ENCODE data around the gene DAD1.
A peak's percentile ranks its signal among the peaks of the same experiment; 100 is the strongest.
"Not testable (repeated sequence)": the region's sequence is repeated elsewhere in the genome, so short reads cannot be mapped to it uniquely, and the experiment has no call there.

The DAD1 gene

GRCh38 chr14:22544406-22544805 is 44.6 kb downstream of the DAD1 start:
- TF ChIP-seq POLR2AphosphoS5 (IDR thresholded peaks at IDR 0.05; ENCODE audit: low read depth, low read length) = no peak
- TF ChIP-seq POLR2A (IDR thresholded peaks at IDR 0.05; ENCODE audit: low read depth, low read length) = no peak
- TF ChIP-seq SPI1 (IDR thresholded peaks at IDR 0.05; ENCODE audit: low read depth, low read length) = no peak
- TF ChIP-seq POU2F2 (IDR thresholded peaks at IDR 0.05; ENCODE audit: low read depth, low read length) = no peak
- TF ChIP-seq PAX5 (IDR thresholded peaks at IDR 0.05; ENCODE audit: insufficient read depth, low read length, severe bottlenecking) = no peak
- no peak for TF ChIP-seq TAF1 (IDR thresholded peaks at IDR 0.05; ENCODE audit: low read depth, low read length)
- DNase-seq (ENCODE audit: insufficient read length, low spot score) = no peak
- no peak for FAIRE-seq

GRCh38 chr14:22543570-22544357 is 45.3 kb downstream of the DAD1 start:
- FAIRE-seq; DNase-seq (ENCODE audit: insufficient read length, low spot score): not testable (repeated sequence)

GRCh38 chr14:22542360-22542759 is 46.7 kb downstream of the DAD1 start:
- TF ChIP-seq PAX5 (IDR thresholded peaks at IDR 0.05; ENCODE audit: insufficient read depth, low read length, severe bottlenecking) (no peak), POLR2AphosphoS5 (IDR thresholded peaks at IDR 0.05; ENCODE audit: low read depth, low read length) (no peak), TAF1 (IDR thresholded peaks at IDR 0.05; ENCODE audit: low read depth, low read length) (no peak), POLR2A (IDR thresholded peaks at IDR 0.05; ENCODE audit: low read depth, low read length) (no peak), SPI1 (IDR thresholded peaks at IDR 0.05; ENCODE audit: low read depth, low read length) (no peak), POU2F2 (IDR thresholded peaks at IDR 0.05; ENCODE audit: low read depth, low read length) (no peak)
- DNase-seq (ENCODE audit: insufficient read length, low spot score) (no peak), FAIRE-seq (no peak)

GRCh38 chr14:22541721-22542120 is 47.3 kb downstream of the DAD1 start:
- DNase-seq (ENCODE audit: insufficient read length, low spot score) (no peak), FAIRE-seq (no peak)
- TF ChIP-seq POLR2A (IDR thresholded peaks at IDR 0.05; ENCODE audit: low read depth, low read length) (no peak), TAF1 (IDR thresholded peaks at IDR 0.05; ENCODE audit: low read depth, low read length) (no peak), POU2F2 (IDR thresholded peaks at IDR 0.05; ENCODE audit: low read depth, low read length) (no peak), SPI1 (IDR thresholded peaks at IDR 0.05; ENCODE audit: low read depth, low read length) (no peak), PAX5 (IDR thresholded peaks at IDR 0.05; ENCODE audit: insufficient read depth, low read length, severe bottlenecking) (no peak), POLR2AphosphoS5 (IDR thresholded peaks at IDR 0.05; ENCODE audit: low read depth, low read length) (no peak)

GRCh38 chr14:22540811-22541360 is 48.1 kb downstream of the DAD1 start:
- TF ChIP-seq POLR2AphosphoS5 (IDR thresholded peaks at IDR 0.05; ENCODE audit: low read depth, low read length) (0 out of 2 replicates have a peak, but pooled peaks have one; percentile 32), PAX5 (IDR thresholded peaks at IDR 0.05; ENCODE audit: insufficient read depth, low read length, severe bottlenecking) (no peak), SPI1 (IDR thresholded peaks at IDR 0.05; ENCODE audit: low read depth, low read length) (no peak)
- DNase-seq (ENCODE audit: insufficient read length, low spot score) (no peak), FAIRE-seq (no peak)

- FAIRE-seq (no peak), DNase-seq (ENCODE audit: insufficient read length, low spot score) (no peak)
- no peak for TF ChIP-seq POU2F2 (IDR thresholded peaks at IDR 0.05; ENCODE audit: low read depth, low read length)
- no peak for TF ChIP-seq SPI1 (IDR thresholded peaks at IDR 0.05; ENCODE audit: low read depth, low read length)
- TF ChIP-seq POLR2A (IDR thresholded peaks at IDR 0.05; ENCODE audit: low read depth, low read length) = no peak
- no peak for TF ChIP-seq POLR2AphosphoS5 (IDR thresholded peaks at IDR 0.05; ENCODE audit: low read depth, low read length)
- no peak for TF ChIP-seq PAX5 (IDR thresholded peaks at IDR 0.05; ENCODE audit: insufficient read depth, low read length, severe bottlenecking)
- no peak for TF ChIP-seq TAF1 (IDR thresholded peaks at IDR 0.05; ENCODE audit: low read depth, low read length)
These were observed 48.7 kb downstream of the DAD1 start for GRCh38 chr14:22540293-22540692.

- FAIRE-seq (no peak), DNase-seq (ENCODE audit: insufficient read length, low spot score) (no peak)
- TF ChIP-seq POU2F2 (IDR thresholded peaks at IDR 0.05; ENCODE audit: low read depth, low read length) (no peak), SPI1 (IDR thresholded peaks at IDR 0.05; ENCODE audit: low read depth, low read length) (no peak), POLR2A (IDR thresholded peaks at IDR 0.05; ENCODE audit: low read depth, low read length) (no peak), PAX5 (IDR thresholded peaks at IDR 0.05; ENCODE audit: insufficient read depth, low read length, severe bottlenecking) (no peak)
These were observed 49.2 kb downstream of the DAD1 start for GRCh38 chr14:22539831-22540230.

- DNase-seq (ENCODE audit: insufficient read length, low spot score) (no peak), FAIRE-seq (no peak)
- TF ChIP-seq PAX5 (IDR thresholded peaks at IDR 0.05; ENCODE audit: insufficient read depth, low read length, severe bottlenecking) = no peak
- no peak for TF ChIP-seq POLR2A (IDR thresholded peaks at IDR 0.05; ENCODE audit: low read depth, low read length)
- TF ChIP-seq SPI1 (IDR thresholded peaks at IDR 0.05; ENCODE audit: low read depth, low read length) = no peak
- TF ChIP-seq POLR2AphosphoS5 (IDR thresholded peaks at IDR 0.05; ENCODE audit: low read depth, low read length) = no peak
- TF ChIP-seq POU2F2 (IDR thresholded peaks at IDR 0.05; ENCODE audit: low read depth, low read length) = no peak
- no peak for TF ChIP-seq TAF1 (IDR thresholded peaks at IDR 0.05; ENCODE audit: low read depth, low read length)
These were observed 50.3 kb downstream of the DAD1 start for GRCh38 chr14:22538671-22539228.

- no peak for DNase-seq (ENCODE audit: insufficient read length, low spot score)
- TF ChIP-seq PAX5 (IDR thresholded peaks at IDR 0.05; ENCODE audit: insufficient read depth, low read length, severe bottlenecking) (no peak), POLR2AphosphoS5 (IDR thresholded peaks at IDR 0.05; ENCODE audit: low read depth, low read length) (no peak; the same call in 1 of the 2 replicates), POU2F2 (IDR thresholded peaks at IDR 0.05; ENCODE audit: low read depth, low read length) (no peak), SPI1 (IDR thresholded peaks at IDR 0.05; ENCODE audit: low read depth, low read length) (no peak), TAF1 (IDR thresholded peaks at IDR 0.05; ENCODE audit: low read depth, low read length) (no peak), POLR2A (IDR thresholded peaks at IDR 0.05; ENCODE audit: low read depth, low read length) (no peak)
- FAIRE-seq = peak; percentile 72
These were observed 51.4 kb downstream of the DAD1 start for GRCh38 chr14:22537436-22538310.

Measured in GM12891 (cell line).